A549 (cell line): ENCODE measurements around the gene LAMC1.

ENCODE experiments used
- EP300 ChIP-seq, 2 experiments: fragments of >200 bp; sonication (Bioruptor Twin); formaldehyde crosslinking; IDR thresholded peaks; 2 replicates in 1 of 2; 3 replicates in 1 of 2; pipeline ENCODE4 v1.6.1; 2016 to 2017
- HDAC2 ChIP-seq: fragments of 200-600 bp; sonication (generic); IDR thresholded peaks from 2 replicates; pipeline ENCODE4 v1.6.1; 2016
- MAZ ChIP-seq: fragments of 150-350 bp; IDR thresholded peaks from 2 replicates; pipeline ENCODE4 v1.6.1; 2014; ENCODE audit warnings: antibody characterized with exemption, low read depth, low read length, borderline replicate concordance
- PBX3 ChIP-seq: IDR thresholded peaks from 2 replicates; pipeline ENCODE4 v1.6.1; 2012
- PHF8 ChIP-seq: fragments of 200-600 bp; sonication (generic); IDR thresholded peaks from 2 replicates; pipeline ENCODE4 v1.6.1; 2016; ENCODE audit warnings: low read depth, mild to moderate bottlenecking, antibody characterized with exemption, moderate library complexity, borderline replicate concordance
- POLR2A ChIP-seq: IDR thresholded peaks from 2 replicates; pipeline ENCODE4 v1.6.1; 2012; ENCODE audit warnings: mild to moderate bottlenecking, low read length
- RAD21 ChIP-seq, 2 experiments: fragments of >200 bp in 1 of 2; sonication (Bioruptor Twin) in 1 of 2; formaldehyde crosslinking in 1 of 2; IDR thresholded peaks in 1 of 2; conservative IDR thresholded peaks in 1 of 2; 2 replicates in 1 of 2; 3 replicates in 1 of 2; pipeline ENCODE4 v1.6.1; 2012 to 2018; ENCODE audit warnings: inconsistent platforms in 1 of 2
- RCOR1 ChIP-seq: fragments of 150-350 bp; IDR thresholded peaks from 2 replicates; pipeline ENCODE4 v1.6.1; 2014; ENCODE audit warnings: antibody characterized with exemption, low read length, low read depth
- REST ChIP-seq: fragments of 200-600 bp; sonication (generic); IDR thresholded peaks from 2 replicates; pipeline ENCODE4 v1.6.1; 2016; ENCODE audit warnings: antibody characterized with exemption, mild to moderate bottlenecking, moderate library complexity
- SREBF2 ChIP-seq: fragments of 450-650 bp; IDR thresholded peaks from 2 replicates; pipeline ENCODE4 v1.6.1; 2014; ENCODE audit warnings: mild to moderate bottlenecking, moderate library complexity
- TF ChIP-seq, protein P1 (sequence below): fragments of >200 bp; sonication (Bioruptor Twin); formaldehyde crosslinking; IDR thresholded peaks from 3 replicates; pipeline ENCODE4 v1.5.1; 2016
- TF ChIP-seq, protein P2 (sequence below): fragments of >200 bp; sonication (Bioruptor Twin); formaldehyde crosslinking; IDR thresholded peaks from 2 replicates; pipeline ENCODE4 v1.6.1; 2016
- TF ChIP-seq, protein P3 (sequence below): IDR thresholded peaks from 2 replicates; pipeline ENCODE4 v1.6.1; 2012

GRCh38 chr1:183186841-183187240, 163.6 kb downstream of the LAMC1 start:
- TF ChIP-seq, protein P1, sequence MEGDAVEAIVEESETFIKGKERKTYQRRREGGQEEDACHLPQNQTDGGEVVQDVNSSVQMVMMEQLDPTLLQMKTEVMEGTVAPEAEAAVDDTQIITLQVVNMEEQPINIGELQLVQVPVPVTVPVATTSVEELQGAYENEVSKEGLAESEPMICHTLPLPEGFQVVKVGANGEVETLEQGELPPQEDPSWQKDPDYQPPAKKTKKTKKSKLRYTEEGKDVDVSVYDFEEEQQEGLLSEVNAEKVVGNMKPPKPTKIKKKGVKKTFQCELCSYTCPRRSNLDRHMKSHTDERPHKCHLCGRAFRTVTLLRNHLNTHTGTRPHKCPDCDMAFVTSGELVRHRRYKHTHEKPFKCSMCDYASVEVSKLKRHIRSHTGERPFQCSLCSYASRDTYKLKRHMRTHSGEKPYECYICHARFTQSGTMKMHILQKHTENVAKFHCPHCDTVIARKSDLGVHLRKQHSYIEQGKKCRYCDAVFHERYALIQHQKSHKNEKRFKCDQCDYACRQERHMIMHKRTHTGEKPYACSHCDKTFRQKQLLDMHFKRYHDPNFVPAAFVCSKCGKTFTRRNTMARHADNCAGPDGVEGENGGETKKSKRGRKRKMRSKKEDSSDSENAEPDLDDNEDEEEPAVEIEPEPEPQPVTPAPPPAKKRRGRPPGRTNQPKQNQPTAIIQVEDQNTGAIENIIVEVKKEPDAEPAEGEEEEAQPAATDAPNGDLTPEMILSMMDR = no peak
- TF ChIP-seq POLR2A = no peak
- TF ChIP-seq REST = no peak
- TF ChIP-seq, protein P2, sequence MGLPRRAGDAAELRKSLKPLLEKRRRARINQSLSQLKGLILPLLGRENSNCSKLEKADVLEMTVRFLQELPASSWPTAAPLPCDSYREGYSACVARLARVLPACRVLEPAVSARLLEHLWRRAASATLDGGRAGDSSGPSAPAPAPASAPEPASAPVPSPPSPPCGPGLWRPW = no peak
- TF ChIP-seq EP300 (IDR thresholded peaks at IDR 0.05) = no peak
- no peak for TF ChIP-seq RAD21 (conservative IDR thresholded peaks at IDR 0.05 in 1 of 2, IDR thresholded peaks at IDR 0.05 in 1 of 2)
- TF ChIP-seq, protein P3, sequence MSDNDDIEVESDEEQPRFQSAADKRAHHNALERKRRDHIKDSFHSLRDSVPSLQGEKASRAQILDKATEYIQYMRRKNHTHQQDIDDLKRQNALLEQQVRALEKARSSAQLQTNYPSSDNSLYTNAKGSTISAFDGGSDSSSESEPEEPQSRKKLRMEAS = no peak
- TF ChIP-seq PHF8 = no peak
- no peak for TF ChIP-seq SREBF2
- TF ChIP-seq MAZ = no peak
- no peak for TF ChIP-seq RCOR1
- no peak for TF ChIP-seq HDAC2
- no peak for TF ChIP-seq PBX3
